HG03521 (cell line): ENCODE results near the gene RALGPS2.

Experiments used
- ATAC-seq: cut with Tn5 transposase; IDR thresholded peaks from one replicate; pipeline ENCODE4 v1.9.1; 2021; ENCODE audit warnings: mild to moderate bottlenecking, moderate library complexity; ENCODE audit not compliant: unreplicated experiment

RALGPS2 gene

DNA sequence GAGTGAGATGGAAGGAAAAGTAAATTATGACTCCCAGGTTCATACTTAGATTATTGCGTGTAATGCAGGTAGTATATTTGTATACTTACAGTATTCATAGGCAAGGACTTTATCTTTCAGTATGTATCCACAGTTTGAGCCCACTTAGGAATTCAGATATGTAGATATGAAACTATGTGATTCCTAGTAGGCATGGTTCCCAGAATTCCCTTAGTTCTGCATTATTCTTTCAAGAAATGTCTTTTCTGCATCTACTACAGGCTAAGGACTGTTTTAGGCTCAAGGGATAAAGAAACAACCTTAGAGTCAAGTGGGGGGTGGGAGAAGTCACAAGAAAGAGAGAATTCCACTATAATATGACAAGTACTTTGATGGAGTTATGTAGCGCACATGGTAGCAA is 132.1 kb downstream of the RALGPS2 start:
- no peak for ATAC-seq

DNA sequence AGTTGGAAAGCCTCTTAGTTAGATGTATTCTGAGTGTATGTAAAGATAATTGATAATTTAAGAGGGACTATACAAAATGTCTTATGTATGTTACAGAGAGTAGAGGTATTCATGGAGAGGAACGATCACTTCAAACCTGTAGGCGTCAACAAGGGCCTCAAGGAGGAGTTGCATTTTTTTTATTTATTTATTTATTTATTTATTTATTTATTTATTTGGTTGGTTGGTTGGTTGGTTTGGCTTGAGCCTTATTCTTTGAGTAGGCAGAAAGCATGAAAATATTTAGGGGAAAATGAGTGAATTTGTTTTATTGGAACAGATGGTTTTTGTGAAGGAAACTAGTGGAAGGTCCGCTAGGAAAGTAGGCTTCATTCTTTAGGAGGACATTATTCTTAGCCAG is 137.4 kb downstream of the RALGPS2 start:
- no peak for ATAC-seq

DNA sequence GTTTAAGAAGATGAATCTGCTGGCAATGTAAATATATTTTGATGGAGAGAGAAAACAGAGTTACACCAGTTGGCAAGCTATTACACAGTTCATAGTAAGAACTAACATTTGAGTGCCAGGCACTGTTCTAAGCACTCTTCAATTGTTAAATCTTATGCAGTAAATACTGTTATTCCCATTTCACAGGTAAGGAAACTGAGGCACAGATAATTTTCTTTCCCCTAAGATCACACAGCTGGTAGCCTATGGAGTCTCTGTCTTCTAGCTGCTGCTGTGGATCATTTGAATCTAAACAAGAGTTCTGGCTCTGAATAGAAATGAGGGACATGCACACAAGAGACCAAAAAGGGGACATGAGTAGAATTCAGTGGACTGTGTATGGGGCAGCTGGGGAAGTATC is 137.8 kb downstream of the RALGPS2 start:
- no peak for ATAC-seq

DNA sequence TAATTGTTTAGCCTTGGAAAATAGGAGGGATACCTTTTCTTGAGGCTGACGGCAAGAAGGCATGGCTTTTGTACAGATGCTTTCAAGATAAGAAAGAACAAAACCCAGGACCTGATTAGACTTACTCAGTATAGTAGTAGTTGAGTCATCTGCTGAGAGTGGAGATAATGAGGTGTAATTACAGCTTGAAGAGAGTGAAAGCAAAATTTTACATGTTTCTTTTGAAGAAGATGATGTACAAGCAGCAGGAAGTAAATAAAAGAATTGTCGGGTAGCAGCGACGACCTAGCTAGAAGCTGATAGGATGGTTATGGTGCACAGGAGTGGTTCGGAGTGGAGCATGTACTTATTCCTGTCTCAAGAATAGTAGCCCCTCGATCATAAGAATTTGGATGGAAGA is 139.3 kb downstream of the RALGPS2 start:
- no peak for ATAC-seq

DNA sequence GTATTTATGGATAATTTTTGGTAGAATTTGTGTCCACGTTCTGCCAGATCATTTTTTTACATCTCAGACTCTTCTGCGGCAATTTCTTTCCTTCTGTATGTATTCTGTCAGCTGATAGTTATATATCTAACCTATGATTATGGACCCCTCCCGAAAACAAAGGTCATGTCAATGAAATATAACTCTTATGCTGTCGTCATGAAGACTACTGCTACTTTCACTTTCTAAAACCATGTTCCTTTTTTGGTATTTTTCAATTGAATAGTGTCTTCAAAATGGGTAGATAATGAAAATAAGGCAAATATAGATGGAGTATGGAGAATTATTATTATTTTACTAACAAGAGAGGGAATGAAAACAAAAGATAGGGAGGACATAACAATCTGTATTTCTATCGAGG is 142.6 kb downstream of the RALGPS2 start:
- no peak for ATAC-seq

DNA sequence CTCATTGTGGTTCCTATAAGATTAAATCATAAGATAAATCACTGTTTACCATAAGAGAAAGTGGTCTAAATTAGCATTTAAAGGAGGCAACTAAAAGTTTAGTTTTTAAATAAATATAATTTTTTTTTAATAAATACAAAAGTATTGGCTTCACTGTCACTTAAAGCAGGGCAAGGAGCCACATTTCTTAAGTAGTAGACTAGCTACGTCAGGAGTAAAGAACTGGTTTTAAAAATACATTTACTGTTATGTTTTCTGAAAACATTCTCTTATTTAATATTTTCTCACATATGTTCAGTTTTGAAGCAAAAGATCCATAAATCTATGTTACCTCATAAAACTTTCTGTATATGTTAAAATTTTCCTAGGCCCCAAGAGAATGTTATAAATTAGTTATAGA is 143.7 kb downstream of the RALGPS2 start:
- no peak for ATAC-seq

DNA sequence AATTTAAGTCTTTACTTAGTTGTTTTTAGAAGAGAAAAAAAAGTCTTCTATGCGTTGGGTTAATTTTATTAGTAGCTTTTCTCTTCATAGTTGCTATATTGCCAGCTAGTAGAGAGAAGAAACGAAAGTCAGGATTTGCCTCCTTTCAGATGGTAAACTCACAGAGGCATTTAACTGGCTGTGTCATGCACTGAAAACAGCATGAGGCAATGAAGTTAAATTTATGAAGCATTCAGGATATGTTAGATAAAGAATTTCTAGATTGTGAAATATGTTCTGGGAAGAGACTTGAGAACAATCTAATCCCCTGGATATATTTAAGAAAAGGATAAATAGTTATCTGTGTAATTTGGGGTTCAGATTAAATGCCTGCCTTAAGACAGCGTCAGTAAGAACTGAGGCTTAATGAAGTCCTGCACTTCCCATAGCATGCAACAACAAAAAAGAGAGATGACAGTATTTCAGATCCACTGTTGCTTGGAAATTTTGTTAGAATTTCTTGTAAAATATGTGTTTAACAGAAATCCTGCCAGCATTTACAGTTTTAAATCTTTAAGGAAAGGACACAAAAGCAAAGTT is 144.2 kb downstream of the RALGPS2 start:
- no peak for ATAC-seq

DNA sequence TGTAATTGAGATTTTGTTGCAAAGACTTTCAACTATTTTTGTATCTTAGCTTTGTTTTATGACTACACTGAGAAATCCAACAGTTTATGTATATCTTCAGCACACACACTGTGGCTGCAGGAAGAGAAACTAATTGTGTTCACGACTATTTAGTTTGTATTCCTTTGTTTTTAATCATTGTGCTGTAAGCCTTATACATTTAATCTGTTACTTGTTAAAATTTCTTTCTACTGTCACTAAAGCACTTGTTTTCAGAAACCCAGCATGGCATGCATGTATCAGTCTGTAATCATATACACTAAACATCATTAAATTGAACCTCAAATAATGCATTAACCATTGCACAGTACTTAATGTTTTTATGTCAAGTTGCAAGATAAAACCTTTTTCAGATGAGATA is 145.2 kb downstream of the RALGPS2 start:
- no peak for ATAC-seq

DNA sequence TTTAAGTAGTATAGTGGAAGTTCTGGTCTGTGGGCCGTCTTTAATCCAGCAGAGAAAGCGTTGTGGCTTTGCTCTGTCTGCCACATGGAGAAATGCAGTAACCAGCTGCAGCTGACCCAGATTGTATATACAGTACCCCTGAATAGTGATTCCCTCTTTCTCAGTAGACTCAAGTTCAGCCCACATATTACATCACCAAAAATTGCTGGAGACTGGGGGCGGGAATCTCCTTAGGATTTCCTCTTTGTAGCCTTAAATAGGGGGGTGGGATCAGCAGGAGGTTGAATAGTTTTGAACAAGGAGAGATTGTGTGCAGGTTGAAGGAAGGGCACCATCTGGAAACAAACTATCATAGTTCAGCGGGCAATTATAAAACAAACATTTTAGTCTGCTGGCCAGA is 145.9 kb downstream of the RALGPS2 start, which contains the start of gene ANGPTL1:
TSS of gene ANGPTL1 (minus strand) at position 134 of the 400 bp plus-strand sequence. CDS start 5,301 bp downstream, outside the sequence.
- no peak for ATAC-seq

DNA sequence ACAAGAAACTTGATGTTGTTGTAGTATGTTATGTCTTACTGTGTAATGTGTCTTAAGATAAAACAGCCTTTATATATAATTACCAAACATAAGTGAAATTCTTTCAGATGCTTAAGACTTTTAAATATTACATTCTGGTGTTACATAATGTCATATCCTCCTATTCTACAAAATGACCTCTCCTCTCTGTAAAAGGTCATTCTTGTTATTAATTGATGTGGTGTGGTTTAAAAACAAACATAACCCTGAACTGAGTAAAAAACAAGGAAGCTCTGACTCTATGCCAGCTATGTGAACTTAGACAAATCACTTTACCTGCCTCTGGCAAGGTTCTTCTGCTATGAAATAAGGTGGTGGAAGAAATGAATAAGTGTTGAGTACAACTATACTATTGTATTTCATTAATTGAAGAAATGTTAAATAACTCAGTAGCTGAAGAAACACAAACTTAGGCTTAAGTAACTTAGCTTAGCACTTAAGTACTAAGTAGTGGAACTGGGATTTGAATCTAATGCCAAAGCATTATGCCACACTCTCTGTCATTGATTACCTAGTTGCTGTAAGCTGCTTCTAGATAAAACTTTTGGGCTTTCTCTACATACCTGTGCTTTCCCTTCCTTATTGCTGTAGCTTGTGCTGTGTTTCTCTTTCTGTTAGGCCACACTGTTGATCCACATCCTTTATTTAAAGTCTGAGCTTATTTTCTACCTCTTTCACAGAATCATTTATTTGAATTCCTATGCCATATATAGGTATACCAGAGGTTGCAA is 146.7 kb downstream of the RALGPS2 start:
- ATAC-seq: no peak

DNA sequence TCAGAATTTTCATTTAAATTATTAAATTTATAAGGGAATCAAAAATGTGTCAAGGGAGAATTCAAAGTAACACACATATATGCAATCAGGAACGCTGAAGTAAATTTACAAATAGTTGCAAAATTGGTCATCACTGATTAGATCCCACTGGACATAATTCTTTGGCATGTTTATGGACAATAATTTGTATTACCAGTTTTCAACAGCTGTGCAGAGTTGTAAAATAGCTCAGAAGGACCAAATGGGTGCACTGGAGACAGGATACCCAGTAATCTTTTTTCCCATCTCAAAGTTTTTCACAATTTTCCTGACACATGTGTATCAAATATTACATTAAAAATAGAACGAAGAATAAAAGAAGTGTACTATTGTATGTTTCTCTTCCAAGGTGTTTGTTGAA is 149.9 kb downstream of the RALGPS2 start:
- ATAC-seq: no peak

DNA sequence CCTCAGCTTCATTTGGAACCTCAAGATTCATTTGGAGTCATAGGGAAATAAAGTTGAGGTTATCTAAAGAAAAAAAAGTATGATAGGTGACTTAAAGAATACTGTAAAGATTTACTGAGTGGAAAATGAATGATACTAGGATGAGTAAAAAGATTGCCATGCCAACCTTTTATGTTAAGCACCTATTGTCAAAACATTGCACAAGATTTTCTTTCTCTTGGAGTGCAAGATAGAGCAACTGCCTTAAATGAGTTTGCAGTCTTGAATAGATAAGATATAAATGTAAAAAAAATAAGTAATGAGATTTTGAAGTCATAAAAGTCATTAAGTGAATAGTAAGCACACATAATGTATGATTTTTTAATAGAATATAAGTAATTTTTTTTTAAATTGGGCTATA is 150.9 kb downstream of the RALGPS2 start:
- no peak for ATAC-seq

DNA sequence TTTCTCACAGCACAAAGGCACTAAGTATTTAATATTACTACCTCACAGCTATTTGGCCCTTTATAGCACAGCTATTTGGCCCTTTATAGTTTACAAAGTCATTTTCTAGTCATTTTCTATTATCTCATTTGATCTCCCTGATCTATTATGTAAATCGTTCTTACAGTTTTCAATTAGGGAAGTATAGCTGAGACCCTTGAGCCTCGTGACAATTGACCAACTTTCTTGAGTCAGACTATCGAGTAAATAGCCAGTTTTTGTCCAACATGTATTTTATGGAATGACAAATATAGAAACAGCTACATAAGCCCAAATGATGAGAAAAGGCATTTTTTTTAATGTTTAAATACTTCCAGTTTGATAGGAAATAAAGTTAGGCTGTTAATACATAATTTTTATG is 152.9 kb downstream of the RALGPS2 start:
- ATAC-seq: no peak

DNA sequence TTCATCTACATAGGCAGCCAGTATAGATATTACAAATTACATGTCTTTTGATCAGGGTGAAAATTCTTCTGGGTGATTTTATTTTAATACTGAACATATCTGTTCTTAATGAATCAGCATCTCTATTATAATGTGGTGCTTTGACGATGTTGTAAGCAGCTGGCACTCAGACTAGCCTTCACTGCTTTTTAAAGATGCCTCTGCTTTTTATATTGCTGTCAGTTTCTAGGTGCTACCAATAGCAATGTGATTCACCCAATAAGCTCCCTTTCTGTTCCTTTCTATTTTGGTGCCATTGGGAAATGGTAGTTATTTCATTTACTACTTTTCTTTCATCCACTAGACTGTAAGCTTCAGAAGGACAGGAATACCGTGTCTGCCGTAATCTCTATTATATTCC is 156.9 kb downstream of the RALGPS2 start:
- no peak for ATAC-seq

DNA sequence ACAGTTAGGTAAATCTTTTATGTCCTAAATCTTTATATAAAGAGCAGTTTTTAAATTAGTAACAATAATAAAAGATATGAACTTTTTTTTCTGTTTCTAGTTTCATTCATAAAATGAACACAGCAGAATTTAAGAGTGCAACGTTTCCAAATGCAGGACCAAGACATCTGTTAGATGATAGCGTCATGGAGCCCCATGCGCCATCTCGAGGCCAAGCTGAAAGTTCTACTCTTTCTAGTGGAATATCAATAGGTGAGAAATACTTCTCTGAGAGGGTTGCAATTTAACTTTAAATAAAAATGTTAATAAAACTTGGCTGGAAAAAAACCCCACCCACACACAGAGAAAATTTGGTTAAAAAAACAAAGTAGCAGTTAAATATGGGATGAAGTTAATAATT is 160.8 kb downstream of the RALGPS2 start:
- no peak for ATAC-seq

DNA sequence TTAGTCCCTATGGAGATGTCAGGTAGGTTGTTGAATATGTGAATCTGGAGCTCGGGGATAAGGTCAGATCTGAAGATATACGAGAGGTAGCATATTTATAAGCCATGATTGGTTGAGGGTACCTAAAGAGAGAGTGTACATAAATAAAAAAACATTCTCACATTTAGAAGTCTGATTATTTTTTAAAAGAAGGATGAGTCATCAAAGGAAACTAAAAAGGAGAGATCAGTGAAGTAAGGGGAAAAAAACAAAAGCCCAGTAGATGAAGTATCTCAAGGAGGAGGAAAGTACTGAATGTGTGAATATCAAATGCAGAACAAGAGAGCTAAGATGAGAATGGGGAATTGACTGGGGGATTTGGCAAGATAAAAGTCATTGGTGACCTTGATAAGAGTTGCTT is 161.5 kb downstream of the RALGPS2 start:
- no peak for ATAC-seq

DNA sequence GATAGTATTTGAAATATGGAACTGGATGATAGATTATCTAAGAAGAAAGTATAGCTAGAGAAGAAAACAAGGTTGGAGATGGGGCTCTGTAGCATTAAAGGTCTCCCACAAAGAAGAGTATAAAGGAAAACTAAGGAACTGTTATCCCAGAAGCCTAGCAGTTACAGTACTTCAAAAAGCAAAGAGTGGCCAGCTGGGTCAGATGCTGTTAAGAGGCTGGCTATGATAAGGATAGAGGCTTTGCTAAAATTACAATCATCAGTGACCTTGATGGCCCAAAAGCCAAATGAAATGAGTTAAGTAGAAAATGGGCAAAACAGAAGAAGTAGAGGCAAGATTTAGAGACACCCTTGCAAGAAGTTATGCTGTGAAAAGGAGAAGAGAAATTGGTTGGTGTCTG is 170.9 kb downstream of the RALGPS2 start:
- no peak for ATAC-seq

DNA sequence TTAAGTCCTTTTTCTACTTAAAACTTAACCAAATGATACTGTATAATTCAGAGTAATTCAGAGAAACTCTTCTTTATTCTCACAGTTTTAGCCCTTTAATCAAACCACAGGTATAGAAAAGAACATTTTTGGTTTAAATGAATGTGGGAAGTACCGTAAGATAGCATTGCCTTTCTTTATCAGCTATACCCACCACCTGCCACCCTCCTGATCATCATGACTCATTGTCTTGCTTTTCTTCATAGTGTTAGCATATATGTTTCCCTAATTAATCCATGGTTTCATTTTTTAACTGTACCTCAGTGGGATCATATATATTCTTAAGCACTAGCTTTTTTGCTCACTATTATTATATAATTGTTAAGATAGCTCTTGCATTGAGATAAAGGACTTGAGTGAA is 173.4 kb downstream of the RALGPS2 start:
- ATAC-seq: no peak

DNA sequence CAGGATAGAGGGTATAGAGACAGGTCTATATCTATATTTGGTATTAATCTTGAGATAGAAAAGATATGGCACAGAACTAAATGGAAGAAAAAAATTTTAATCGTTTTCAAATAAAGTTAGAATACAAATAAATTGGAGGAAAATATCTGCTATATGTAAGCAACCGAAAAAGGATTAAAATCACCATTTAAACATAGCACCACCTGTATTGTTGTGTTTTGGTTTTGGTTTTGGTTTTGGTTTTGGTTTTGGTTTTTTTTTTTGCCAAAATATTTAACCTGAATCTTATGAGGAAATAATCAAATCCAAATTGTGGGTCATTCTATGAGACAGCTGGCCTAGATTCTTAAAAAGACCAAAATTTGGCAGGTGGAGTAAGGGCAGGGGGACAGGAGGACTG is 174.4 kb downstream of the RALGPS2 start:
- no peak for ATAC-seq

DNA sequence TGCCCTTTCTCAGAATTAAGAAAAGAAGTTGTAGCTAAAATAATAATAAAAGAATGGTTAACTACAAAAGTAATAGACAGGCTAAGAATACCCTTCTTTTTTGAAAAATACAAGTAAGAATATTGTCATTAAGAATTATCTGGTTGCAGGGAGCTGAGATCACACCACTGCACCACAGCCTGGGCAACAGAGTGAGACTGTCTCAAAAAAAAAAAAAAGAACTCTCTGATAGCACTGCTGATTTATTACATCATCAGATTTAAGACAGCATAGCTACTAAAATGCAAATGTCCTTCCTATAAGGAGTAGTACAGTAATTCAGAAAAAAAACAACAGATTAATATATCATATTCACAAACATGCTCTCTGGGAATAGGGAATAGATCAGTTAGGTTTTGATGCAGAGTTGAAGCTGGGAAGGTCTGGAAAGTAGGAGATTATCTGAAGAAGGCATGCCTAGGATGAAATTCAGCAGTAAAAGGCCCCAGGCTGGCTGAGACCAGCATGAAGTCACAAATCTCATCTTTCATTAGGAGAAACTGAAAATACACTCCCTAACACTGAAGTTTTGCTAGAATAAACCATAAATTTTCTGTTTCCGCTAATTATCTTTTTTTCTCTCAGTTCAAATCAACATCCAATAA is 176.6 kb downstream of the RALGPS2 start:
- ATAC-seq: no peak

DNA sequence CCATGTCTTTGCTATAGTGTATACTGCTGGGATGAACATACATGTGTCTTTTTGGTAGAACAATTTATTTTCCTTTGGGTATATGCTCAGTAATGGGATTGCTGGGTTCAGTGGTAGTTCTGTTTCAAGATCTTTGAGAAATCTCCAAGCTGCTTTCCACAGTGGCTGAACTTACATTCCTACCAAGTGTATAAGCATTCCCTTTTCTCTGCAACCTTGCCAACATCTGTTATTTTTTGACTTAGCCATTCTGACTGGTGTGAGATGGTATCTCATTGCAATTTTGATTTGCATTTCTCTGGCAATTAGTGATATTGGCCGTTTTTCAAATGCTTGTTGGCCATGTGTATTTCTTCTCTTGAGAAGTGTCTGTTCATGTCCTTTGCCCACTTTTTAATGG is 183.3 kb downstream of the RALGPS2 start:
- ATAC-seq: no peak

DNA sequence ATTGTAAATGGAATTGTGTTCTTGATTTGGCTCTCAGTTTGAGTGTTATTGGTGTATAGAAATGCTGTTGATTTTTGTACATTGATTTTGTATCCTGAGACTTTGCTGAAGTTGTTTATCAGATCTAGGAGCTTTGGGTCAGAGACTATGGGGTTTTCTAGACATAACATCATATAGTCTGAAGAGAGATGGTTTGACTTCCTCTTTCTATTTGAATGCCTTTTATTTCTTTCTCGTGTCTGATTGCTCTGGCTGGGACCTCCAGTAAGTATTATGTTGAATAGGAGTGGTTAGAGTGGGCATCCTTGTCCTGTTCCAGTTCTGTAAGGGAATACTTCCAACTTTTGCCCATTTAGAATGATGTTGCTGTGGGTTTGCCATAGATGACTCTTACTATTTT is 185.0 kb downstream of the RALGPS2 start:
- no peak for ATAC-seq
